B cell (primary cell): ENCODE data around the gene ZNF33A. TPM values are rescaled to one million over a fixed set of nuclear protein-coding genes. Genes with fewer than 3 reads are reported as not detected.
A peak's percentile ranks its signal among the peaks of the same experiment; 100 is the strongest.

Experiments used
- ATAC-seq: fragments of 200-7000 bp; cut with Tn5 transposase; one replicate; pipeline ENCODE4 v1.10.0; 2021; ENCODE audit warnings: low read depth, mild to moderate bottlenecking, moderate number of reproducible peaks, moderate library complexity
- CTCF ChIA-PET: fragments of 350-600 bp; sonication (Branson Sonifier 250); formaldehyde crosslinking; loops from one replicate; lab custom pipeline; 2021; ENCODE audit warnings: antibody characterized with exemption, inconsistent platforms; lab: Charles Lee
- POLR2A ChIA-PET: fragments of 350-600 bp; sonication (Branson Sonifier 250); formaldehyde crosslinking; loops from one replicate; lab custom pipeline; 2021; ENCODE audit warnings: antibody characterized with exemption; lab: Charles Lee
- DNase-seq: peaks from one replicate; pipeline ENCODE4 v3.0.0; 2013
- H2AFZ ChIP-seq: 2 replicates; pipeline ENCODE4 v1.6.1; 2012; ENCODE audit warnings: mild to moderate bottlenecking, low read depth, low read length; ENCODE audit not compliant: insufficient read depth, poor library complexity, severe bottlenecking
- H3K27ac ChIP-seq, 2 donors: 1 replicate in 1 of 2; 2 replicates in 1 of 2; pipeline ENCODE4 v1.5.1; 2012 to 2013; ENCODE audit warnings: low read length in 2 of 2, mild to moderate bottlenecking in 2 of 2, moderate library complexity in 1 of 2
- H3K27me3 ChIP-seq, 4 experiments: fragments of 200-600 bp in 1 of 4; sonication (generic) in 1 of 4; replicated peaks in 1 of 4; 1 replicate in 2 of 4; 2 replicates in 2 of 4; pipeline versions ENCODE4 v1.6.1 to v1.7.0; 2013 to 2016; ENCODE audit warnings: low read length in 3 of 4, mild to moderate bottlenecking in 2 of 4, mixed read lengths in 1 of 4, moderate library complexity in 1 of 4; ENCODE audit not compliant: insufficient read depth in 4 of 4, control insufficient read depth in 3 of 4; ENCODE audit errors: control extremely low read depth in 1 of 4
- H3K36me3 ChIP-seq, 2 experiments: replicated peaks in 1 of 2; 1 replicate in 1 of 2; 2 replicates in 1 of 2; pipeline versions ENCODE4 v1.6.1 to v1.7.1; 2013; ENCODE audit warnings: low read length in 1 of 2; ENCODE audit not compliant: insufficient read depth in 2 of 2, control insufficient read depth in 1 of 2; ENCODE audit errors: control extremely low read depth in 1 of 2, extremely low read depth in 1 of 2
- H3K4me1 ChIP-seq, 2 donors: fragments of 200-600 bp in 1 of 2; sonication (generic) in 1 of 2; 1 replicate in 1 of 2; 2 replicates in 1 of 2; pipeline versions ENCODE4 v1.5.1 to v1.6.1; 2013 to 2017; ENCODE audit warnings: low read length in 2 of 2; ENCODE audit not compliant: control insufficient read depth in 2 of 2, insufficient read depth in 2 of 2
- H3K4me2 ChIP-seq: replicated peaks from 2 replicates; pipeline ENCODE3; 2012; ENCODE audit warnings: mild to moderate bottlenecking, low read depth, low read length; ENCODE audit not compliant: poor library complexity, severe bottlenecking
- H3K4me3 ChIP-seq, 5 experiments: fragments of 200-600 bp in 1 of 5; sonication (generic) in 1 of 5; 1 replicate in 3 of 5; 2 replicates in 2 of 5; pipeline versions ENCODE4 v1.5.1 to v1.7.0; 2011 to 2016; ENCODE audit warnings: low read length in 4 of 5, mild to moderate bottlenecking in 4 of 5, low read depth in 2 of 5, control low read depth in 1 of 5, moderate library complexity in 1 of 5; ENCODE audit not compliant: insufficient read depth in 1 of 5; ENCODE audit errors: control extremely low read depth in 1 of 5, extremely low read depth in 1 of 5
- H3K79me2 ChIP-seq: fragments of 200-600 bp; sonication (generic); one replicate; pipeline ENCODE4 v1.6.0; 2016; ENCODE audit warnings: low read length; ENCODE audit not compliant: control insufficient read depth, insufficient read depth
- H3K9ac ChIP-seq: fragments of 200-600 bp; sonication (generic); 2 replicates; pipeline ENCODE4 v1.6.1; 2017; ENCODE audit warnings: mild to moderate bottlenecking, low read length, moderate library complexity
- H3K9me3 ChIP-seq, 3 donors: one replicate each; pipeline versions ENCODE4 v1.6.1 to v1.7.1; 2013; ENCODE audit warnings: low read length in 2 of 3; ENCODE audit not compliant: control insufficient read depth in 2 of 3, insufficient read depth in 1 of 3; ENCODE audit errors: control extremely low read depth in 1 of 3
- H4K20me1 ChIP-seq: 2 replicates; pipeline ENCODE4 v1.6.0; 2012; ENCODE audit warnings: mild to moderate bottlenecking, low read length; ENCODE audit not compliant: insufficient read depth, control insufficient read depth, poor library complexity, severe bottlenecking
- H3K27ac Mint-ChIP-seq: one replicate; pipeline ENCODE4 v1.8.0; 2021; ENCODE audit warnings: mixed read lengths
- H3K27me3 Mint-ChIP-seq: one replicate; pipeline ENCODE4 v1.8.0; 2021; ENCODE audit warnings: mixed read lengths
- H3K4me1 Mint-ChIP-seq: one replicate; pipeline ENCODE4 v1.8.0; 2021; ENCODE audit warnings: mixed read lengths
- H3K4me3 Mint-ChIP-seq: one replicate; pipeline ENCODE4 v1.8.0; 2021; ENCODE audit warnings: mixed read lengths
- H3K9me3 Mint-ChIP-seq: one replicate; pipeline ENCODE4 v1.8.0; 2022; ENCODE audit warnings: mixed read lengths; ENCODE audit not compliant: insufficient read depth
- CTCF ChIP-seq: fragments of 200-600 bp; IDR thresholded peaks from one replicate; pipeline ENCODE4 v1.8.0; 2022; ENCODE audit warnings: antibody characterized with exemption, mild to moderate bottlenecking
- EZH2 ChIP-seq: IDR thresholded peaks from 2 replicates; pipeline ENCODE4 v1.6.1; 2012; ENCODE audit warnings: borderline replicate concordance, low read depth, mild to moderate bottlenecking, moderate library complexity, low read length; ENCODE audit not compliant: insufficient read depth, poor library complexity, severe bottlenecking
- WGBS: methylation state at CpG from one replicate; pipeline ENCODE4 v1.1.5; 2013; ENCODE audit warnings: missing lambda C conversion rate; ENCODE audit not compliant: insufficient coverage; 5-methylcytosine and 5-hydroxymethylcytosine counted together
- intact Hi-C: fragments of 100-400 bp; cut with micrococcal nuclease; formaldehyde crosslinking; loops from one replicate; pipeline ENCODE4 v1.10.0; 2022
- polyA plus RNA-seq: library from polyadenylated mRNA; depleted of rRNA; stranded (reverse); fragments of >200 nt; gene quantifications from 2 replicates; pipeline ENCODE4 v1.2.3, GENCODE V29; 2012
- total RNA-seq, 2 donors: library from RNA; stranded (reverse); fragments of 120-200 nt in 1 of 2; gene quantifications; 1 replicate in 1 of 2; 2 replicates in 1 of 2; pipeline versions ENCODE4 v1.2.3 to v1.2.4, GENCODE V29; 2013 to 2022

ZNF33A gene
- total and polyA plus RNA-seq, 2 donors (not counting 1 experiment from before 2014, with no cell fraction given) = 20.3 to 86.6 TPM

DNA sequence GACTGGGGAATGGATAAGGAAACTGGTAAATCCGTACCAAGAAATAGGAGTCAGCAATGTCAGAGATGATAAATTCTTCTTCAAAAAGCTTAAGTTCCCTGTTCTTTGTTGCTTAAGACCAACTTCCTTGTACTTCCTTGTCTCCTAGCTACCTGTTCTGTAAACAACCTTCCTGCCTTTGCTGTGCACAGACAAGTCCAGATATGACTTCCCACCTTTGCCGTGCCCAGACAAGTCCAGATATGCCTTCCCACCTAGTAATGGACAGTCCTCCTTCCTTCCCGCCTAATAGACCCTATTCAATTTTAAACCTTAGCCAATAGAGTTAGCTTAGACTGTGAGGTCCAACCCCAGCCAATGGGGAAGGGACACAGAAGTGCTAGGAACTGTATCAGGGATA is 2.5 kb upstream of the ZNF33A start:
- Histone ChIP-seq H3K4me1 (peaks cover 16 to 17% of the 10 kb centered on the region in 2 donors), H3K36me3 (peaks cover 2 to 4% of the 10 kb centered on the region in 2 experiments), H2AFZ (no peak overlapping the region), H3K27ac (no peak overlapping the region), H3K9me3 (no peaks in the 10 kb centered on the region), H3K79me2 (peaks cover 19% of the 10 kb centered on the region), H4K20me1 (peaks cover 11% of the 10 kb centered on the region), H3K4me2 (no peak overlapping the region), H3K4me3 (no peak overlapping the region), H3K27me3 (no peaks in the 10 kb centered on the region), H3K9ac (no peak overlapping the region)
- CTCF ChIA-PET = no interaction called here
- Mint-ChIP-seq H3K4me3 (no peak overlapping the region), H3K4me1 (peaks cover 21% of the 10 kb centered on the region), H3K9me3 (no peaks in the 10 kb centered on the region), H3K27me3 (no peaks in the 10 kb centered on the region), H3K27ac (peak overlapping the region; percentile 50)
- no CpG with 5 or more reads among the region's 3 CpGs for WGBS
- TF ChIP-seq EZH2 (no peak), CTCF (no peak)
- POLR2A ChIA-PET = no interaction called here
- DNase-seq (no peak), ATAC-seq (no peak)
- intact Hi-C loops = no loop called here

GRCh38 chr10:38016354-38016753 is 5.9 kb downstream of the ZNF33A start:
- H3K27me3 Mint-ChIP-seq = no peaks in the 10 kb centered on the region
- peaks cover 11 to 72% of the 10 kb centered on the region in 2 experiments for H3K36me3 ChIP-seq

More at GRCh38 chr10:38016354-38016753, 5.9 kb downstream of the ZNF33A start:
- no peak overlapping the region for H3K27ac ChIP-seq
- no peak overlapping the region for H3K9ac ChIP-seq
- peaks cover 65% of the 10 kb centered on the region for H3K79me2 ChIP-seq
- H3K4me3 ChIP-seq = no peak overlapping the region
- H3K4me2 ChIP-seq = no peak overlapping the region
- peaks cover 7 to 8% of the 10 kb centered on the region in 2 donors for H3K4me1 ChIP-seq
- ATAC-seq (no peak), DNase-seq (no peak)
- no peak overlapping the region for H3K27ac Mint-ChIP-seq
- no peak overlapping the region for H3K4me3 Mint-ChIP-seq
- CTCF ChIA-PET = no interaction called here
- H4K20me1 ChIP-seq = peaks cover 17% of the 10 kb centered on the region
- peaks cover 29% of the 10 kb centered on the region for H3K4me1 Mint-ChIP-seq
- peaks cover 2% of the 10 kb centered on the region for H3K9me3 Mint-ChIP-seq
- POLR2A ChIA-PET = no interaction called here
- H3K27me3 ChIP-seq = no peaks in the 10 kb centered on the region
- TF ChIP-seq EZH2 (no peak), CTCF (no peak)
- no CpG with 5 or more reads among the region's 1 CpG for WGBS
- peaks cover 0 to 5% (median 4%) of the 10 kb centered on the region in 3 donors for H3K9me3 ChIP-seq
- intact Hi-C loops = no loop called here
- no peak overlapping the region for H2AFZ ChIP-seq
